ENCODE measurements around the gene MUC6. TPM values are rescaled to one million over a fixed set of nuclear protein-coding genes. Genes with fewer than 3 reads are reported as not detected.

Gene MUC6
- total RNA-seq, 4 donors from 2014 or later: 0.19 TPM; not detected in 3

GRCh38 chr11:1048375-1049070, 12.0 kb upstream of the MUC6 start:
- Histone ChIP-seq H3K9me3 (no peaks in the 10 kb centered on the region), H3K27ac (no peak overlapping the region), H3K4me3 (no peak overlapping the region), H3K27me3 (peaks cover 0 to 67% (median 2%) of the 10 kb centered on the region in 4 donors), H3K36me3 (no peaks in the 10 kb centered on the region), H3K4me1 (peaks cover 6 to 28% (median 7%) of the 10 kb centered on the region in 3 donors)
- 73 to 74% methylated on average over 24 of the region's 25 CpGs for WGBS, 2 donors
- DNase-seq: no peak
- intact Hi-C loops (cut with DNase I): no loop called here
- TF ChIP-seq CTCF (IDR thresholded peaks at IDR 0.05): no peak
- TF ChIP-seq POLR2A (IDR thresholded peaks at IDR 0.05): no peak

GRCh38 chr11:1047595-1048156, 11.2 kb upstream of the MUC6 start:
- no peak overlapping the region for H3K27ac ChIP-seq
- H3K4me1 ChIP-seq: peaks cover 6 to 28% (median 7%) of the 10 kb centered on the region in 3 donors
- H3K36me3 ChIP-seq: no peaks in the 10 kb centered on the region
- peaks cover 0 to 67% (median 3%) of the 10 kb centered on the region in 4 donors for H3K27me3 ChIP-seq
- no peak for DNase-seq
- 37 to 62% methylated on average over 10 to 13 of the region's 22 CpGs for WGBS, 2 donors
- TF ChIP-seq POLR2A (IDR thresholded peaks at IDR 0.05) (no peak), CTCF (IDR thresholded peaks at IDR 0.05) (no peak)
- H3K9me3 ChIP-seq: no peaks in the 10 kb centered on the region
- H3K4me3 ChIP-seq: no peak overlapping the region
- intact Hi-C loops (cut with DNase I): no loop called here

GRCh38 chr11:1044160-1044559, 7.6 kb upstream of the MUC6 start:
- intact Hi-C loops (cut with DNase I): no loop called here
- DNase-seq: no peak
- no peak for TF ChIP-seq POLR2A (IDR thresholded peaks at IDR 0.05)
- no peak overlapping the region for H3K27ac ChIP-seq
- peaks cover 0 to 63% (median 3%) of the 10 kb centered on the region in 4 donors for H3K27me3 ChIP-seq
- WGBS, 2 donors: 38 to 47% methylated on average over 5 to 6 of the region's 6 CpGs
- no peak overlapping the region for H3K4me3 ChIP-seq
- no peaks in the 10 kb centered on the region for H3K9me3 ChIP-seq
- H3K4me1 ChIP-seq: peaks cover 0 to 11% (median 0%) of the 10 kb centered on the region in 3 donors
- no peaks in the 10 kb centered on the region for H3K36me3 ChIP-seq

- DNase-seq: no peak
- TF ChIP-seq POLR2A (IDR thresholded peaks at IDR 0.05) (no peak), CTCF (IDR thresholded peaks at IDR 0.05) (no peak)
- Histone ChIP-seq H3K4me1 (peaks cover 0 to 8% (median 0%) of the 10 kb centered on the region in 3 donors), H3K27me3 (peaks cover 0 to 61% (median 3%) of the 10 kb centered on the region in 4 donors), H3K9me3 (no peaks in the 10 kb centered on the region), H3K36me3 (no peaks in the 10 kb centered on the region), H3K4me3 (no peak overlapping the region), H3K27ac (no peak overlapping the region)
- intact Hi-C loops (cut with DNase I): no loop called here
- WGBS, 2 donors: 64 to 70% methylated on average over 12 to 17 of the region's 20 CpGs
These were observed 7.1 kb upstream of the MUC6 start for GRCh38 chr11:1043563-1044096.

- intact Hi-C loops (cut with DNase I): no loop called here
- H3K4me1 ChIP-seq: peaks cover 0 to 8% (median 0%) of the 10 kb centered on the region in 3 donors
- no peak for DNase-seq
- H3K27me3 ChIP-seq: peaks cover 0 to 61% (median 3%) of the 10 kb centered on the region in 4 donors
- no peak overlapping the region for H3K4me3 ChIP-seq
- no peaks in the 10 kb centered on the region for H3K9me3 ChIP-seq
- WGBS, 2 donors: 74 to 81% methylated on average over 6 to 10 of the region's 26 CpGs
- no peaks in the 10 kb centered on the region for H3K36me3 ChIP-seq
- H3K27ac ChIP-seq: no peak overlapping the region
- TF ChIP-seq POLR2A (IDR thresholded peaks at IDR 0.05) (no peak), CTCF (IDR thresholded peaks at IDR 0.05) (no peak)
These were observed 6.4 kb upstream of the MUC6 start for GRCh38 chr11:1042626-1043562.
